Measurements from ENCODE around the gene ABCF2. TPM values are rescaled to one million over a fixed set of nuclear protein-coding genes. Genes with fewer than 3 reads are reported as not detected.

Gene ABCF2
- total and polyA plus RNA-seq, 2 of the 13 experiments (the other 11 are each of a cell fraction or from before 2014, with no cell fraction given) = 16.3 to 42.5 TPM

DNA sequence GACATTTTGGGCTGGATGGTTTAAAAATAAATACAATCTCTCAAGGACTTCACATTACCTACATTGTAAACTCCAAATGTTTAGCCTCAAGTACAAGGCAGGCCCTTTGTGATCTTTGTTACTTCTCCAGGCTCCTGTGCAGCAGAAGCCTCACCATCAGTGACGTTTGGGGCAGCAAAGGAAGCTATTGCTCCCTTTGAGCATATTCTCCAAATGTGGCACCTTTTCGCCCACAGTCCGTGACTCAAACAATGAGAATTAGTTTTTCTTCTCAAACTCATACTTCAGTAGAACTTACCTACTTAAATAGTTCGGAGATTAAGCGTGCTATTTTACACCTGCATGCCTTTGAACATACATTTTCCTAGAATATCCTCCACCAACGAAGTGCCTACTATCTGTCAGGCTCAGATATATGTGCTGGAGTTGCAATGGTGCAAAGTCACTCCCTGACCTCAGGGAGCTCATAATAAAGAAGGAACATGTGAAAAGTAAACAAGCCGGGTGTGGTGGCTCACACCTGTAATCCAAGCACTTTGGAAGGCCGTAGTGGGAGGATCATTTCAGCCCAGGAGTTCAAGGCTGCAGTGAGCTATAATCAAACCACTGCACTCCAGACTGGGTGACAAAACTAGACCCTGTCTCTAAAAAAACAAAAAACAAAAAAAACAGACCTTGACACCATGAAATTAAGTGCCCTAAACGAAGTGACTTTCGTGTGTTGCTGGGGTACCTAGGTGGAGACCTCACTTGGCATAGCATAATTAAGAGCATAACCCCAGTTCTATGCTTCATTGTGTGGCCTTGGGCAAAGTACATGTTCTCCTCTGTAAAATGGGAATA lies 1.2 kb upstream of the ABCF2 start (continued):
- TF ChIP-seq, protein P1, sequence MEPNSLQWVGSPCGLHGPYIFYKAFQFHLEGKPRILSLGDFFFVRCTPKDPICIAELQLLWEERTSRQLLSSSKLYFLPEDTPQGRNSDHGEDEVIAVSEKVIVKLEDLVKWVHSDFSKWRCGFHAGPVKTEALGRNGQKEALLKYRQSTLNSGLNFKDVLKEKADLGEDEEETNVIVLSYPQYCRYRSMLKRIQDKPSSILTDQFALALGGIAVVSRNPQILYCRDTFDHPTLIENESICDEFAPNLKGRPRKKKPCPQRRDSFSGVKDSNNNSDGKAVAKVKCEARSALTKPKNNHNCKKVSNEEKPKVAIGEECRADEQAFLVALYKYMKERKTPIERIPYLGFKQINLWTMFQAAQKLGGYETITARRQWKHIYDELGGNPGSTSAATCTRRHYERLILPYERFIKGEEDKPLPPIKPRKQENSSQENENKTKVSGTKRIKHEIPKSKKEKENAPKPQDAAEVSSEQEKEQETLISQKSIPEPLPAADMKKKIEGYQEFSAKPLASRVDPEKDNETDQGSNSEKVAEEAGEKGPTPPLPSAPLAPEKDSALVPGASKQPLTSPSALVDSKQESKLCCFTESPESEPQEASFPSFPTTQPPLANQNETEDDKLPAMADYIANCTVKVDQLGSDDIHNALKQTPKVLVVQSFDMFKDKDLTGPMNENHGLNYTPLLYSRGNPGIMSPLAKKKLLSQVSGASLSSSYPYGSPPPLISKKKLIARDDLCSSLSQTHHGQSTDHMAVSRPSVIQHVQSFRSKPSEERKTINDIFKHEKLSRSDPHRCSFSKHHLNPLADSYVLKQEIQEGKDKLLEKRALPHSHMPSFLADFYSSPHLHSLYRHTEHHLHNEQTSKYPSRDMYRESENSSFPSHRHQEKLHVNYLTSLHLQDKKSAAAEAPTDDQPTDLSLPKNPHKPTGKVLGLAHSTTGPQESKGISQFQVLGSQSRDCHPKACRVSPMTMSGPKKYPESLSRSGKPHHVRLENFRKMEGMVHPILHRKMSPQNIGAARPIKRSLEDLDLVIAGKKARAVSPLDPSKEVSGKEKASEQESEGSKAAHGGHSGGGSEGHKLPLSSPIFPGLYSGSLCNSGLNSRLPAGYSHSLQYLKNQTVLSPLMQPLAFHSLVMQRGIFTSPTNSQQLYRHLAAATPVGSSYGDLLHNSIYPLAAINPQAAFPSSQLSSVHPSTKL (CRISPR knock-in tag; IDR thresholded peaks at IDR 0.05) = no peak
- TF ChIP-seq IRF2 (CRISPR knock-in tag; IDR thresholded peaks at IDR 0.05) = no peak
- TF ChIP-seq ZNF138 (CRISPR knock-in tag; IDR thresholded peaks at IDR 0.05; ENCODE audit: low read depth) = no peak
- TF ChIP-seq SRSF4 (IDR thresholded peaks at IDR 0.05; ENCODE audit: low read depth, low read length, poor library complexity, severe bottlenecking) = no peak
- TF ChIP-seq, protein P2, sequence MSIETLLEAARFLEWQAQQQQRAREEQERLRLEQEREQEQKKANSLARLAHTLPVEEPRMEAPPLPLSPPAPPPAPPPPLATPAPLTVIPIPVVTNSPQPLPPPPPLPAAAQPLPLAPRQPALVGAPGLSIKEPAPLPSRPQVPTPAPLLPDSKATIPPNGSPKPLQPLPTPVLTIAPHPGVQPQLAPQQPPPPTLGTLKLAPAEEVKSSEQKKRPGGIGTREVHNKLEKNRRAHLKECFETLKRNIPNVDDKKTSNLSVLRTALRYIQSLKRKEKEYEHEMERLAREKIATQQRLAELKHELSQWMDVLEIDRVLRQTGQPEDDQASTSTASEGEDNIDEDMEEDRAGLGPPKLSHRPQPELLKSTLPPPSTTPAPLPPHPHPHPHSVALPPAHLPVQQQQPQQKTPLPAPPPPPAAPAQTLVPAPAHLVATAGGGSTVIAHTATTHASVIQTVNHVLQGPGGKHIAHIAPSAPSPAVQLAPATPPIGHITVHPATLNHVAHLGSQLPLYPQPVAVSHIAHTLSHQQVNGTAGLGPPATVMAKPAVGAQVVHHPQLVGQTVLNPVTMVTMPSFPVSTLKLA (IDR thresholded peaks at IDR 0.05) = no peak
- TF ChIP-seq, protein P3, sequence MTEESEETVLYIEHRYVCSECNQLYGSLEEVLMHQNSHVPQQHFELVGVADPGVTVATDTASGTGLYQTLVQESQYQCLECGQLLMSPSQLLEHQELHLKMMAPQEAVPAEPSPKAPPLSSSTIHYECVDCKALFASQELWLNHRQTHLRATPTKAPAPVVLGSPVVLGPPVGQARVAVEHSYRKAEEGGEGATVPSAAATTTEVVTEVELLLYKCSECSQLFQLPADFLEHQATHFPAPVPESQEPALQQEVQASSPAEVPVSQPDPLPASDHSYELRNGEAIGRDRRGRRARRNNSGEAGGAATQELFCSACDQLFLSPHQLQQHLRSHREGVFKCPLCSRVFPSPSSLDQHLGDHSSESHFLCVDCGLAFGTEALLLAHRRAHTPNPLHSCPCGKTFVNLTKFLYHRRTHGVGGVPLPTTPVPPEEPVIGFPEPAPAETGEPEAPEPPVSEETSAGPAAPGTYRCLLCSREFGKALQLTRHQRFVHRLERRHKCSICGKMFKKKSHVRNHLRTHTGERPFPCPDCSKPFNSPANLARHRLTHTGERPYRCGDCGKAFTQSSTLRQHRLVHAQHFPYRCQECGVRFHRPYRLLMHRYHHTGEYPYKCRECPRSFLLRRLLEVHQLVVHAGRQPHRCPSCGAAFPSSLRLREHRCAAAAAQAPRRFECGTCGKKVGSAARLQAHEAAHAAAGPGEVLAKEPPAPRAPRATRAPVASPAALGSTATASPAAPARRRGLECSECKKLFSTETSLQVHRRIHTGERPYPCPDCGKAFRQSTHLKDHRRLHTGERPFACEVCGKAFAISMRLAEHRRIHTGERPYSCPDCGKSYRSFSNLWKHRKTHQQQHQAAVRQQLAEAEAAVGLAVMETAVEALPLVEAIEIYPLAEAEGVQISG (CRISPR knock-in tag; IDR thresholded peaks at IDR 0.05) = no peak
- no peak for TF ChIP-seq ZNF770 (CRISPR knock-in tag; IDR thresholded peaks at IDR 0.05)
- TF ChIP-seq, protein P4, sequence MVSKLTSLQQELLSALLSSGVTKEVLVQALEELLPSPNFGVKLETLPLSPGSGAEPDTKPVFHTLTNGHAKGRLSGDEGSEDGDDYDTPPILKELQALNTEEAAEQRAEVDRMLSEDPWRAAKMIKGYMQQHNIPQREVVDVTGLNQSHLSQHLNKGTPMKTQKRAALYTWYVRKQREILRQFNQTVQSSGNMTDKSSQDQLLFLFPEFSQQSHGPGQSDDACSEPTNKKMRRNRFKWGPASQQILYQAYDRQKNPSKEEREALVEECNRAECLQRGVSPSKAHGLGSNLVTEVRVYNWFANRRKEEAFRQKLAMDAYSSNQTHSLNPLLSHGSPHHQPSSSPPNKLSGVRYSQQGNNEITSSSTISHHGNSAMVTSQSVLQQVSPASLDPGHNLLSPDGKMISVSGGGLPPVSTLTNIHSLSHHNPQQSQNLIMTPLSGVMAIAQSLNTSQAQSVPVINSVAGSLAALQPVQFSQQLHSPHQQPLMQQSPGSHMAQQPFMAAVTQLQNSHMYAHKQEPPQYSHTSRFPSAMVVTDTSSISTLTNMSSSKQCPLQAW (CRISPR knock-in tag; IDR thresholded peaks at IDR 0.05) = no peak
- TF ChIP-seq, protein P5, sequence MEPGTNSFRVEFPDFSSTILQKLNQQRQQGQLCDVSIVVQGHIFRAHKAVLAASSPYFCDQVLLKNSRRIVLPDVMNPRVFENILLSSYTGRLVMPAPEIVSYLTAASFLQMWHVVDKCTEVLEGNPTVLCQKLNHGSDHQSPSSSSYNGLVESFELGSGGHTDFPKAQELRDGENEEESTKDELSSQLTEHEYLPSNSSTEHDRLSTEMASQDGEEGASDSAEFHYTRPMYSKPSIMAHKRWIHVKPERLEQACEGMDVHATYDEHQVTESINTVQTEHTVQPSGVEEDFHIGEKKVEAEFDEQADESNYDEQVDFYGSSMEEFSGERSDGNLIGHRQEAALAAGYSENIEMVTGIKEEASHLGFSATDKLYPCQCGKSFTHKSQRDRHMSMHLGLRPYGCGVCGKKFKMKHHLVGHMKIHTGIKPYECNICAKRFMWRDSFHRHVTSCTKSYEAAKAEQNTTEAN (CRISPR knock-in tag; conservative IDR thresholded peaks at IDR 0.05) = no peak
- TF ChIP-seq, protein P6, sequence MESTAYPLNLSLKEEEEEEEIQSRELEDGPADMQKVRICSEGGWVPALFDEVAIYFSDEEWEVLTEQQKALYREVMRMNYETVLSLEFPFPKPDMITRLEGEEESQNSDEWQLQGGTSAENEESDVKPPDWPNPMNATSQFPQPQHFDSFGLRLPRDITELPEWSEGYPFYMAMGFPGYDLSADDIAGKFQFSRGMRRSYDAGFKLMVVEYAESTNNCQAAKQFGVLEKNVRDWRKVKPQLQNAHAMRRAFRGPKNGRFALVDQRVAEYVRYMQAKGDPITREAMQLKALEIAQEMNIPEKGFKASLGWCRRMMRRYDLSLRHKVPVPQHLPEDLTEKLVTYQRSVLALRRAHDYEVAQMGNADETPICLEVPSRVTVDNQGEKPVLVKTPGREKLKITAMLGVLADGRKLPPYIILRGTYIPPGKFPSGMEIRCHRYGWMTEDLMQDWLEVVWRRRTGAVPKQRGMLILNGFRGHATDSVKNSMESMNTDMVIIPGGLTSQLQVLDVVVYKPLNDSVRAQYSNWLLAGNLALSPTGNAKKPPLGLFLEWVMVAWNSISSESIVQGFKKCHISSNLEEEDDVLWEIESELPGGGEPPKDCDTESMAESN (CRISPR knock-in tag; conservative IDR thresholded peaks at IDR 0.05) = no peak
- 0 out of 2 replicates have a peak, but pooled peaks have one; percentile 22 for TF ChIP-seq ZMYM3 (CRISPR knock-in tag; IDR thresholded peaks at IDR 0.05)
